Esophagus (tissue), 2 donors: ENCODE data around the gene SYNDIG1L. TPM values are rescaled to one million over a fixed set of nuclear protein-coding genes. Genes with fewer than 3 reads are reported as not detected.
"Not testable (repeated sequence)": the region's sequence is repeated elsewhere in the genome, so short reads cannot be mapped to it uniquely, and the experiment has no call there.

Source experiments
- H3K27ac ChIP-seq, 2 donors: one replicate each; pipeline ENCODE4 v1.5.1; 2013; ENCODE audit warnings: low read depth in 2 of 2, mild to moderate bottlenecking in 2 of 2, inconsistent platforms in 1 of 2, low read length in 1 of 2, moderate library complexity in 1 of 2
- H3K27me3 ChIP-seq, 2 donors: one replicate each; pipeline ENCODE4 v1.6.1; 2013; ENCODE audit warnings: low read length in 2 of 2, control low read depth in 1 of 2, mild to moderate bottlenecking in 1 of 2; ENCODE audit not compliant: insufficient read depth in 2 of 2, control insufficient read depth in 1 of 2
- H3K36me3 ChIP-seq, 2 donors: one replicate each; pipeline ENCODE4 v1.6.1; 2013; ENCODE audit warnings: low read length in 1 of 2; ENCODE audit not compliant: control insufficient read depth in 2 of 2, insufficient read depth in 2 of 2
- H3K4me1 ChIP-seq, 2 donors: one replicate each; pipeline ENCODE4 v1.6.1; 2013; ENCODE audit warnings: low read length in 1 of 2; ENCODE audit not compliant: control insufficient read depth in 2 of 2, insufficient read depth in 2 of 2
- H3K4me3 ChIP-seq, 2 donors: one replicate each; pipeline ENCODE4 v1.5.1; 2013; ENCODE audit warnings: low read length in 2 of 2, mild to moderate bottlenecking in 2 of 2, low read depth in 1 of 2, moderate library complexity in 1 of 2
- H3K9me3 ChIP-seq, 2 donors: one replicate each; pipeline ENCODE4 v1.6.1; 2013; ENCODE audit warnings: mild to moderate bottlenecking in 2 of 2, low read depth in 1 of 2, low read length in 1 of 2, moderate library complexity in 1 of 2; ENCODE audit not compliant: control insufficient read depth in 2 of 2, insufficient read depth in 1 of 2
- WGBS, 2 donors: extraction: QIAGEN DNeasy Blood & Tissue Kit; methylation state at CpG; one replicate each; pipeline ENCODE4 v1.1.7; 2013; 5-methylcytosine and 5-hydroxymethylcytosine counted together
- polyA plus RNA-seq, 2 donors: library from polyadenylated mRNA; stranded (reverse); fragments of 200-250 nt; gene quantifications; one replicate each; pipeline ENCODE4 v1.2.3, GENCODE V29; 2013
- donor health status: healthy with polysubstance abuse.
- donor health status: Bipolar disorder and iron deficiency.

Gene SYNDIG1L
- polyA plus RNA-seq, 2 donors, result 0.02 to 0.04 TPM

- WGBS, 2 donors, result 4 to 5% methylated on average over 12 of the region's 12 CpGs
- Histone ChIP-seq H3K4me3 (peak overlapping the region in 1 of 2 donors; percentile 3), H3K27me3 (no peaks in the 10 kb centered on the region), H3K4me1 (peaks cover 6 to 13% of the 10 kb centered on the region in 2 donors), H3K36me3 (no peaks in the 10 kb centered on the region), H3K9me3 (peaks cover 0 to 3% of the 10 kb centered on the region in 2 donors), H3K27ac (no peak overlapping the region)
Measured at GRCh38 chr14:74401504-74402241, 24.3 kb downstream of the SYNDIG1L start.

DNA sequence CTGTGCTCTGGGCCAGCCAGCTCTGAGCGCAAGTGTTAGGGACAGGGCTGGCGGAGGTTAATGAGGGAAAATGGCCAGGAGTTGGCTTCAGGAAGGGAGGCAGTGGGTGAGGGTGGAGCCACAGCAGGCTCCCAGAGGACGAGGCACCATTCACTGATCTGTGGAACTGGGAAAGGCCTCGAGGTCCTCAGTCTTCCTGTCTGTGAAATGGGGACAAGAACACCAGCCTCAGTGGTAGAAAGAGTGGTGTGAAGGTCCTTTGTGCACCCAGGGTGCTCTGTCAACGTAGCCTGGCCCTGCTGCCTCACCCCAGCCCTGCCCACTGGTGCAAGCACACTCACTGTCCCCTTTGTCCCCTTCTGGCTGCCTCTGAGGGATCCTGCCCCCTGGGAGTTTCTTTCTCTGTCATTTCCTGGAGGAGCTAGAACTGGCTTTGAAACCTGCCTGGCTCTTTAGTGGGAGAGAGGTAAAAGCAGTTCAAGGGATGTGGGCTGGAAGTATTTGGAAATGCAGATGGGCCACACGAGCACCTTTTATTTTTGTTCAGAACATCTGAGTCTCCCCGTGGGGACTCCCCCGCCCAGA lies 25.0 kb downstream of the SYNDIG1L start:
- peaks cover 6 to 13% of the 10 kb centered on the region in 2 donors for H3K4me1 ChIP-seq
- no peaks in the 10 kb centered on the region for H3K36me3 ChIP-seq
- no peaks in the 10 kb centered on the region for H3K27me3 ChIP-seq
- H3K27ac ChIP-seq, result no peak overlapping the region
- H3K4me3 ChIP-seq, result no peak overlapping the region
- WGBS, 2 donors, result 40 to 42% methylated on average over 8 of the region's 8 CpGs
- H3K9me3 ChIP-seq, result peaks cover 0 to 3% of the 10 kb centered on the region in 2 donors

DNA sequence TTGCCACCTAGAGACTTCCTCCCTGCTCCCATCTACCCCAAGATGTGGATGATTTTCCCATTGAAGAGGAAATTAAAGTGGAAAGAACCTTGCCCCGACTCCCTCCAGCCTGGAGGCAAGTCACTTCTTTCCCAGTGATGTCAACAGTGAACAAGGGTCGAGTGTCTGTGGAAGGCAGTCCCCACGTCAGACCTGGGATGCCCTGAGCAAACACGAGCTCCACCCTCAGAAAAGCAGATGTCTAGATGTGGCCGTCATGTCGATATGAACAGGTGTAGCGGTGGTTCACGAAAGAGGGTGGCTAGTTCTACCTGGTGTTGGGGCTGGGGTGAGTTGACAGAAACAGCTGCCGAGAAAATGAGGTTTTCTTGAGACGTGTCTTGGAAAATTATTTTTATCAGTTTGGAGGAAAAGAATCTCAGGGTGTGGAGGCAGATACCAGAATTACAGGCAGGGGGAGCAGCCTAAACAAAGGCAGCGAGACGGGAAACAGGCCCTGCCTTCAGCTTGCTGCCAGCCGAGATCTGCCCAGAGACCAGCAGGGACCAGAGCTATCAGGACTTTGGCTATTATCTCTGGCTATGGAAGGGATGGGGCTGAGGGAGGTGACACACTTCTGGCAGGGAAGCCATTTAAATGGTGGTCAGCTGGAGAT lies 25.9 kb downstream of the SYNDIG1L start:
- peaks cover 0 to 2% of the 10 kb centered on the region in 2 donors for H3K9me3 ChIP-seq
- H3K4me1 ChIP-seq, result peaks cover 6 to 13% of the 10 kb centered on the region in 2 donors
- WGBS, 2 donors, result 46 to 49% methylated on average over 13 of the region's 13 CpGs
- no peaks in the 10 kb centered on the region for H3K36me3 ChIP-seq
- H3K27me3 ChIP-seq, result no peaks in the 10 kb centered on the region
- no peak overlapping the region for H3K4me3 ChIP-seq
- no peak overlapping the region for H3K27ac ChIP-seq

DNA sequence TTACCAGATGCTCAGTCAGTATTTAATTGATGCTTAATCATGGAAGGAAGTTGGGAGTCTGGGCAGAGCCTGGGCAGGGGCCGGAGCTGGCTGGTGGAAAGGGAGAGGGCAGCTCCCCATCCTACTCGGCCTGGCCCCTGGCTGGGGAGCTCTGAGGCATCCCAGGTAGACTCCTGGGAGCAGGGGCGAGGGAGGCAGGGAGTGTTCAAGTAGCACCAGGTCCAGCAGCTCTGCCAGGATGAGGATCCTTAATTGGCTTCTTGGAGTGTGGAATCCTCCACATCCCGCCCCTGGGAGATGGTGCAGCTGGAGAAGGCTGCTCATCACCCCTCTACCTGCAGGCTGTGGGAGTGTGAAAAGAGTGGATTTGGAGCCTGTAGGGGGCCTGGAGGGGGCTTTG lies 30.9 kb downstream of the SYNDIG1L start:
- no peaks in the 10 kb centered on the region for H3K36me3 ChIP-seq
- H3K27me3 ChIP-seq, result no peaks in the 10 kb centered on the region
- H3K9me3 ChIP-seq, result no peaks in the 10 kb centered on the region
- H3K4me1 ChIP-seq, result no peaks in the 10 kb centered on the region
- 51 to 55% methylated on average over 4 of the region's 4 CpGs for WGBS, 2 donors
- no peak overlapping the region for H3K27ac ChIP-seq
- H3K4me3 ChIP-seq, result no peak overlapping the region

- no peaks in the 10 kb centered on the region for H3K36me3 ChIP-seq
- H3K4me1 ChIP-seq, result no peaks in the 10 kb centered on the region
- no peak overlapping the region for H3K27ac ChIP-seq
- H3K9me3 ChIP-seq, result no peaks in the 10 kb centered on the region
- no peak overlapping the region for H3K4me3 ChIP-seq
- WGBS, 2 donors, result 43 to 58% methylated on average over 2 of the region's 2 CpGs
- no peaks in the 10 kb centered on the region for H3K27me3 ChIP-seq
Measured at GRCh38 chr14:74394549-74394948, 31.5 kb downstream of the SYNDIG1L start.

DNA sequence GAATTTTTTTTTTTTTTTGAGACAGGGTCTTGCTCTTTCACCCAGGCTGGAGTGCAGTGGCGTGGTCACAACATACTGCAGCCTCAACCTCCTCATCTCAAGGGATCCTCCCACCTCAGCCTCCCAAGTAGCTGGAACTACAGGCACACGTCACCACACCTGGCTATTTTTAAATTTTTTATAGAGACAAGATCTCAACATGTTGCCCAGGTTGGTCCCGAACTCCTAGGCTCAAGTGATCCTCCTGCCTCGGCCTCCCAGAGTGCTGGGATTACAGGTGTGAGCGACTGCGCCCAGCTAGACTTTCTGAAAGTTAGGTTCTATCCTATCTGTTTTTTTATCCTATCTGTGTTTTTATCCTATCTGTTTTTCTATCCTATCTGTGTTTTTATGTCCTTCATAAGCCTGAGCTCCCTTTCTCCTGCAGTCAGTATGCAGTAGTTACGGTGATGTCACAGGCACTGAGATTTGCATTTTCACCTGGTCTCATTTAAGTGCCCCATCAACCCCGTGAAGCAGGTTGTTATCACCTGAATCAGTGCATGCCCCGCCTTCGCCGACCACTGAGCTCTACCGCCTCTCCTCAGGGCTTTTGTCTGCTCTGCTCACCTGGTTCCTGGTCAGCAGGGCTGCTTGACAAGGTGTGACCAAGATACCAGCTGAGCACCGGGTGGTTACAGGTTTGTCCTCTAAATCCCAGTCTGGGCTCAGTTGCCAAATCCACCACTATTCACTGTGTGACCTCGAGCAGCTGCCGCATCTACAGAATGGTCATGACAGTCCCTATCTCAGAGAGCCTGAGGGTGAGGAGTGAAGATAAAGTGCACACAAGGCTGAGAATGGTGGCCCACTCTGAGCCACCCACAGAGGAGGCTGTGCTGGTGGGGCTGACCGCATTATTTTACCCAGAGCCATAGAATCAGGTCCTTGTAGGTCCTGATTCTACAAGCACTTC lies 33.1 kb downstream of the SYNDIG1L start:
- WGBS, 2 donors, result 76 to 77% methylated on average over 16 of the region's 16 CpGs
- H3K36me3 ChIP-seq, result no peaks in the 10 kb centered on the region
- H3K27me3 ChIP-seq, result no peaks in the 10 kb centered on the region
- H3K27ac ChIP-seq, result no peak overlapping the region
- H3K9me3 ChIP-seq, result no peaks in the 10 kb centered on the region
- no peak overlapping the region for H3K4me3 ChIP-seq
- H3K4me1 ChIP-seq, result no peaks in the 10 kb centered on the region

DNA sequence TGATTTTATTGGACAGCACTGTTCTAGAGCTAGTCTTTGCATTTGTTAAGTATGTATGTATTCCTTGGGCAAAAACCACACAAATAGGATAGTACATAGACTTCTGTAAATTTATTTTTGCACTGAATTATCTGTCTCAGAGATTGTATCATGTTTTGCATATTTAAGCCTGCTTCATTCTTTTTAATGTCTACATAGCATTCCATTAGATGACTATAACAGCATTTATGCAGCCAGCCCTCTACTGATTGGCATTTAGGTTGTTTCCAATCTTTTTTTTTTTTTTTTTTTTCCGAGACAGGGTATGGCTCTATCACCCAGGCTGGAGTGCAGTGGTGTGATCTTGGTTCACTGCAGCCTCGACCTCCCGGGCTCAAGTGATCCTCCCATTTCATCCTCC lies 34.5 kb downstream of the SYNDIG1L start:
- no peaks in the 10 kb centered on the region for H3K4me1 ChIP-seq
- no peak overlapping the region for H3K4me3 ChIP-seq
- no peak overlapping the region for H3K27ac ChIP-seq
- WGBS, 2 donors, result 87 to 88% methylated on average over 3 of the region's 3 CpGs
- no peaks in the 10 kb centered on the region for H3K9me3 ChIP-seq
- H3K27me3 ChIP-seq, result no peaks in the 10 kb centered on the region
- no peaks in the 10 kb centered on the region for H3K36me3 ChIP-seq

- WGBS, 2 donors, result 91% methylated on average over 3 of the region's 3 CpGs
Measured at GRCh38 chr14:74390505-74390904, 35.5 kb downstream of the SYNDIG1L start.

GRCh38 chr14:74389980-74390379 lies 36.0 kb downstream of the SYNDIG1L start:
- H3K4me1 ChIP-seq, result no peaks in the 10 kb centered on the region
- H3K4me3 ChIP-seq, result no peak overlapping the region
- no peaks in the 10 kb centered on the region for H3K27me3 ChIP-seq
- no peaks in the 10 kb centered on the region for H3K36me3 ChIP-seq
- no peaks in the 10 kb centered on the region for H3K9me3 ChIP-seq
- WGBS, 2 donors, result 67 to 68% methylated on average over 6 to 7 of the region's 7 CpGs
- no peak overlapping the region for H3K27ac ChIP-seq

More at GRCh38 chr14:74390505-74390904, 35.5 kb downstream of the SYNDIG1L start:
- H3K9me3 ChIP-seq, H3K4me3 ChIP-seq, H3K36me3 ChIP-seq, H3K4me1 ChIP-seq, H3K27me3 ChIP-seq, H3K27ac ChIP-seq: not testable (repeated sequence)
